GM18870 (cell line): Measurements from ENCODE around the gene BTBD16.

Source experiments
- ATAC-seq: cut with Tn5 transposase; IDR thresholded peaks from one replicate; pipeline ENCODE4 v1.9.1; 2021; ENCODE audit warnings: moderate library complexity; ENCODE audit not compliant: unreplicated experiment

The BTBD16 gene

DNA sequence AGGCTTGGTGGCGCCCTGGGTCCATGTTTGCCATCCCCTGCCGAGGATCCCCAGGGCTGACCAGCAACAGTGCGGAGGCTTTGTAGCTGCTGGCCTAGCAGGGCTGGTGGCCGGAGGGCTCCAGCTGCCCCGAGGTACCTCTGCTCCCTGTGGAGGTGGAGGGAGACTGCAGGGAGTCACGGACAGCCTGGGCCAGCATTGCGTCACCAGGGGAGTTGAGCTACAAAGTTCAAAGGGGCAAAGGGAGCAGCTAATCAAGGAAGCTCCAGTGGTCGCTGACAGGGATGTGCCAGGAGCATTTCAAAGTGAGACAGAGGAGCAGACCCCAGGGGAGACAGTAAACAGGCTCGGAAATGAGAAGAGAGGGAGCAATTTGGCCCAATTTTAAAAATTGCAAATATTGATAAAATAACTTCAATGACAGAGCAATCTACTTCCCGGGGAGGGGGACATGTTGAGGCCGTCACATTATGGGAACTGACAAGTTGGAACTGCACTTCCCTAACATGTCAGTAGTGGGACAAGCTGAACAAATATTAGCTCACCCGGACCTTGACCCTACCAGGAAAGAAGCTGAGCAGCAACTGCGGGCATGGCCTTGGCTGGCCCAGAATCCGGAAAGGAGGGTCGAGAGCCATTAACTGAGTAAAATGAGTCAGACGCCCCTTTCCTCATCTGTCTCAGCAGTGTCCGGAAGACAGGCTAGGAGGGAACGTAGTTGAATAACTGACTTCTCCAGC is 39.4 kb downstream of the BTBD16 start:
- no peak for ATAC-seq

DNA sequence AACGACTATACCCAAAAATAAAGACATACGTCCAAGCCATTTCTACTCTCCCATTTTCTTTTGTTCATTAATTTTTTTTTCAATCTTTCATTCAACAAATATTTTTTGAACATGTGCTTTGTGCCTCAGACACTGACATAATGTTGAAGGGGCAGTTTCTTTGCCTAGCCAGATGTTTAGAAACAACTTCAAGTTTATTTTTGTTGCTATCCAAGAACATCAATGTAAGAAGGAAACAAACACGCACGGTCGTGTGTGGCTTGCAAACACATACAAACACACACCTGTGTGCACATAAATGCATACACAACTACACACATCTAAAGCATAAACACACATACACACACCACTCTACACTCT is 39.9 kb downstream of the BTBD16 start:
- no peak for ATAC-seq

DNA sequence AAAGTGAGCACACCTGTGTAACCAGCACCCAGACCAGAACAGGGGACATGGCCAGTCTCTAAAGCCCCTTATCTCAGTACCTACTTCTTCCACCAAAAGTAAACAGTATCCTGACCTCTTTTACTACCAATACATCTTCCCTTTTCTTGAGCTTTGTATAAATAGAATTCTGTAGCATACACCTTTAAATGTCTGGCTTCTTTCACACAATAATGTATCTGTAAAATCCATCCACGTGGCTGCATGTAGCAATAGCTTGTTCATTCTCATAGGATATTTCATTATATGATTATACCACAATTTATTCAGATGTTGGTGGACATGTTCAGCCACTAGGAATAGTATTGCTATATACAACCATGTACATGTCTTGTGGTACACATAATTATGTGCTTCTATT is 40.6 kb downstream of the BTBD16 start:
- ATAC-seq, result no peak

DNA sequence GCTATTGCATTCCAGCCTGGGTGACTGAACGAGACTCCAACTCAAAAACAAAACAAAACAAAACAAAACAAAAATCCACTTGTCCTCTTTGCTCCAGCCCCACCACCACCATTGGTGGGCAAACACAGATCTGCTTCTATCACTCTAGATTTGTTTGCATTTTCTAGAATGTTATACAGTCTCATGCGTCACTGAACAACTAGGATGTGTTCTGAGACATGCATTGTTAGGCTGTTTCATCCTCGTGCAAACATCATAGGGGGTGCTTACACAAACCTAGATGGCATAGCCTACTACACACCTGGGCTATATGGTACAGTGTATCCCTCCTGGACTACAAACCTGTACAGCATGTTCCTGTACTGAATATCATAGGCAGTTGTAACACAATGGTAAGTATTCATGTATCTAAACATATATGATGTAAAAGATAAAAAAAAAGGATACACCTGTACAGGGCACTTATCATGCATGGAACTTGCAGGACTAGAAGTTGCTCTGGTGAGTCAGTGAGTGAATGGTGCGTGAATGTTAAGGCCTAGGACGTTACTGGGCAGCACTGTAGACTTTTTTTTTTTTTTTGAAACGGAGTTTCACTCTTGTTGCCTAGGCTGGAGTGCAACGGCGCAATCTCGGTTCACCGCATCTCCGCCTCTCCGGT is 45.3 kb downstream of the BTBD16 start:
- no peak for ATAC-seq

DNA sequence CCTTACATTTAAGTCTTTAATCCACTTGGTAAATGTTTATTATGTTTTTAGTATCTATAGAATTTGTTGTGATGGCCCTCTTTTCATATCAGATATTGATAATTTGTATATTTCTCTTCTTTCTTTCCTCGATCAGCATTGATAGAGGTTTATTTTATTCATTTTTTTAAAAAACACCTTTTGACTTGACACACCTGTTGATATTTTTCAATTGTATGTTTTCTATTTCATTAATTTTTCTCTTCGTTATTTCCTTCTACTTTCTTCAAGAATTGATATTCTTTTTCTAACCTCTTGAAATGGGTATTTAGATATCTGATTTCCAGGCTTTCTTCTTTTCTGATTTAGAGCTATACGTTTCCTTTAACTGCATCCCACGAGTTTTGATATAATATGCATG is 50.9 kb downstream of the BTBD16 start:
- ATAC-seq, result no peak

DNA sequence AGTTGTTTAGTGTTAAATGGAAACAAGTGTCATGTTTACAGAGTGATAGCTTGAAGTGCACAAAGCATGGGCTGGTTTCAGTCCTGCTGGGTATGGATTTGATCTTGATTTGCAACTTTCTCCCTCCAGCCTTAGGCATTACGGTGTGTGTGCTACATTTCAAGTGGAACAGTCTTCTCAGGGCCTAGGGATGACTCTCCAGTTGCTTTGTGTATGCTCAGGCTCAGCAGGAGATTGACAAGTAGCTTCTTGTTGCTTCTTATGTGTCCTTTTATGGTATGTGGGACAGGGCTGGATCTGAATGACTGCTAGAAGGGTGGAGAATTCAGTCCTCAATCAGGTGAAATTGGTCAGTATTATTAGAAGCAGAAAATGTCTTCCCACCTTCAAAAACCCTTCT is 52.1 kb downstream of the BTBD16 start:
- no peak for ATAC-seq

DNA sequence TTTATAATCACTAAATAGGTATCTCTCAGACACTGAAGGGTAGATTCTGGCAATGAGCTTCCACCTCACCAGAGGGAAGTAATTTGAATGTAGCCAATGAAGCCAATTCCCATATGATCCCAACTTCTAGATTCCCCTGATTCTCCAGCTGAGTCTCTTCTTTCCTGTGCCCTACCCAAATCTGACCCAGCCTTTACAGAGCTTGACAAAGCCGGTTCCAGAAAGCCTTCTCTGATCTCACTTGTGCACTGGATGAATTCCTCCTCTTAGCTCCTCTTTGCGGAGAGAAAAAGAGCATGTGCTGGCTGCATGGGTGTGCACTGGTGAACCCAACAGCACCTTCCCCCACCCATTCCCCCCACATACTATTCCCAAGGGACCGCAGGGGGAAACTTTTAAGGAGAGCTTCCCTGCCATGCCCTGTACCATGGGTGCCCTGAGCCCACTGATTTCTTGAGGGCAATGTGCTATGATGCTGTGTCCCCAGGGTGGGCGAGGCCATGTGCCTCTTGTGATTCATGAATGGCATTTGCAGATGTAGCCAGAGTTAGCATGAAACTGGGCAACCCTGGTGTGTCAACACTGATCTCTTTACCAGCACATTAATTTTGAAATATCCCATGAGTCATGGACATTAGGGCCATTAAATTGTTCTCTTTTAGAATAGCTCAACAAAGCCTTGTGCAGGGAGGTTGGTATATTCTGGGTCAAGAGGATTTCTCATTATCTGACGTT is 53.0 kb downstream of the BTBD16 start:
- ATAC-seq, result no peak

DNA sequence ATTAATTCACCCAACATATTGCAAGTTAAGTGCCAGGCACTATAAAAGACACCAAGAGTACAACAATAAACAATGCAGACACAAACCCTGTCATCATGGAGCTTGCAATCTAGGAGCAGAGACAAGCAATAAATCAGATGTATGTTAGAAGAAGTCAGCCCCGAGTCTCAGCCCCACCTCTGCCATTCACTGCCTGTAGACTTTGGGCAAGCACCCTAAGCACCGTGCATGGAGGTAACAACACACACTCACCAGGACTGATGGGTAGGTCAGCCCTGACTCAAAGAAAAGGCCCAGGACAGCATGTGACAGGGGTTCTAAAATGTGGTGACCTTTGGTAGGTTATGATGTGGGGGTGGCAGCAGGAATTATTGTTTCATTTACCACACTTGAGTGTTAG is 54.1 kb downstream of the BTBD16 start:
- ATAC-seq, result no peak

DNA sequence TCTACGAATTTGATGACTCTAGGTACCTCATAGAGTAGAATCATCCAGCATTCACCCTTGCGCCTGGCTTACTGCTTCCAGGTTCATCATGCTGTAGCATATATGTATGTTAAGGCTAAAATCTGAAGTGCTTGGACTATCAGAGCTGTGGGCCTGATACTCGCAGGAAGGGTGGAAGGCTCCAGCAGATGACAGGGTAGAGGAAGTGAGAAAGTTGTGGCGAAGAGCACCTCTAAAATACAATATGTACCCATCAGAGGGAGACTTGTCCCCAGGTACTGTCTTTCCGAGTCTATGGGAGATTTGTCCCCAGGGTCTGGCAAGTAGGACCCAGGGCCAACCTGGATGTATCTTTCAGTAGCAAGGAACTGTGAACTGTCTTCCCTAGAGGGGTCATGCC is 55.3 kb downstream of the BTBD16 start:
- ATAC-seq, result no peak

DNA sequence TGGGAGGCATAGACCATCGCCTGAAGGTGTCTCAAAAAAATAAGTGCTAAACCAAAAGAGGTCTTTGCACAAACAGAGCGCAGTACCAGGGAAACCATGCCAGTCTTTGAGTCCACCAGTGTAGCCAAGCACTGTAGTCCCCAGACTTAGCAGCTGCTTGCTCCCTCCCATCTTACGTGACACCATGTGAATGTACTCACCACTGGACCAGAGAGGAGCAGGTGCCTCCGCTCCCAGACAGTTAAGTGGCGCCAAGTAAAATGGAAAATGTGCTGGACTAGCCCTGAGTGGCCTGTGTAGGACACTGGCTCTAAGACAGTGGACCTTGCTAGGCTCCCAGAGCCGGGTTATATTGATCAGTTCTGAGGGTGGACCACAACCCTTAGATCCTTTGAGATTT is 55.7 kb downstream of the BTBD16 start:
- no peak for ATAC-seq

DNA sequence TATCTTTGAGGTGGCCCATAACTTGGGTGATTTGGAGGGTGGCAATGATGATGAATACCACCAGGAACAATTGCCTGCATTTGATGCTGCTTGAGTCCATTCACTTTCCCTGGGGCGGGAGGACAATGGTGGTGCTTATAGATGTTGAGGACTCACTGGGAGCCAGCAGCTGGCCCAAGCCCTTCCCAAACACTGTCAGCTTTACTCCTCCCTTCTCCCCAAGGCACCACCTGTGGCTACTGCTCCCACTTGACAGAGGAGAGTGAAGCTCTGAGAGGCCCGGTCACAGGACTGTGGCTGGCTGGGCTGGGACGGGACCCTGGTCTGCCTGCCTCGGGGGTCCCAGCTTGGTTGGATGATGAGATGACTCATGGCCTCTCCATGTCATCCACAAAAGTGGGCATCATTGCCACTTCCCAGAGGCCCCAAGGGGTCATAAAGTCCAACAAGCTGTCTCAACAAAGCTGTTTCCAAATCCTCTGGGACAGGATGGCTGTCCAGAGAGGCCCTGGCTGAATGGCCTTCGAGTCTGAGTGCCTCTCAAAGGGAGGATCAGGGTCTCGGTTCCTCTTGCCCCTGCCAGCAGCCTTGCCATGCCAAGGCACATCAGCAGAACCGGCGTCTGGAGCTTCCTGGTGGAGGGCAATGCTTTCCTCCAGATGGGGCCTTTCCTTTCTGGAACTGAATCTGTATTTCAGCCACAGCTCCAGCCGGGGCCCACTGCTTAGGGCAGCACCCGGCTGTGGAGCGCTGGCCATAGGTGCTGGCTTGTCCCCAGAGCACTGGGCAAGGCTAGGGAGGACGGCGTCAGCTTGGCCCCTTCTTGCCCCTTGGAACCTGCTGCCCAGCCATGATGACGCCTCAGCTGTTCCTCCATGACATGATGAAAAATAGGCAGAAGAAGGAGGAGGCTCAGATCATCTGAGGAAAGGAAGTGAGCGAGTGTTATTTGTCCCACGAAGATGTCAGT is 56.4 kb downstream of the BTBD16 start:
- ATAC-seq, result no peak

DNA sequence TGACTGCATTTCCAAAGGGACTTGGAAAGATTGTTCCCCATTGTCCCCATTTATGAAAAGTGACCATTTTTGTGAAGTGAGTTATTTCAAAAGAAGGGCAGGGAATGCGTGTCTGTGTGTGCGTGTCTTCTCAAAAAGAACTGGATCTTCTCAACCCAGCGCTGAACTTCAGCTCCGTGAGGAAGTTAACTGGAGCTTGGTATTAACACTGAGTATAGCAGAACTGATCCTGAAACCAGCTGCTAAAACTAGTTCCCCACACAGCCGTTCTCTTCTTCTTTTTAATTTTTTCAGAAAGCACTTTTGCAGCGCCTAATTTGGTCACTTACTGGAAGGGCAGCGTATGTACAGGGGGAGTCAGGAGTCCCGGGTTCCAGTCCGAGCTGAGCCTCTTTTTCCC is 57.6 kb downstream of the BTBD16 start:
- no peak for ATAC-seq

DNA sequence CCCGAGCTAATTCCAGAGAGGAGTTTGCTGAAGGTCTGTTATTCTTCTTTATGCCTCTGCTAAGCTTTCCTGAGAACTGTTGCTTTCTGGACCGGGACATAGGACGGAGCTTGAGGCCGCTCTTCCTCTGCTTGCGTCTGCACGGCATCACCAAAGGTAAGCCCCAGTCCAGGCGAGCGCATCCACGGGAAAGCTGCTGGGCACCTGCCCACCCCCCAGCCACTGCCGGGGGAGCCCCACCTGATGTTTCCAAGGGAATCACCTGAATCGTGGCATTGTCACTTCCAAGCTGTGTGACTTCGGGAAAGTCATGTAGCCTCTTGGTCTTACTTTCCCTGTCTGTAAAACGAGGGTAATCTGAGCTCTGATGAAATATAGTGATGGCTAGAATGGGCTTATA is 58.3 kb downstream of the BTBD16 start:
- no peak for ATAC-seq

DNA sequence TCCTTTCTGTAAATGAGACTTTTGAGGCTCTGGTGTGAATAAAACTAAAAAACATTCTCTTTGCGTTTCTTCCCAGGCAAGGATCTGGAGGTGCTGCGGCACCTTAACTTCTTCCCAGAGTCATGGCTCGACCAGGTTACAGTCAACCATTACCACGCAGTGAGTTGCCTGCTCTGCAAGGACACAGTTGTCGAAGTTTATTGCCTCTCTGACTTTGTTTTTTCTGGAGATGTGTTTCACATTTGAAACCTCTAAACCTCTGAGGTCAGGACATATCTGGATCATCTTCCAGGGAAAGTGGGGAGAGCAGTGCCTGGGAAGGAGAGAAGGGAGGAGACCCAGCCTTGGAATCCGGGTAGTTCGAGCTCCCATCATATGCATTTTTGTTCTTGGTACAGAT is 60.0 kb downstream of the BTBD16 start:
- ATAC-seq, result no peak

DNA sequence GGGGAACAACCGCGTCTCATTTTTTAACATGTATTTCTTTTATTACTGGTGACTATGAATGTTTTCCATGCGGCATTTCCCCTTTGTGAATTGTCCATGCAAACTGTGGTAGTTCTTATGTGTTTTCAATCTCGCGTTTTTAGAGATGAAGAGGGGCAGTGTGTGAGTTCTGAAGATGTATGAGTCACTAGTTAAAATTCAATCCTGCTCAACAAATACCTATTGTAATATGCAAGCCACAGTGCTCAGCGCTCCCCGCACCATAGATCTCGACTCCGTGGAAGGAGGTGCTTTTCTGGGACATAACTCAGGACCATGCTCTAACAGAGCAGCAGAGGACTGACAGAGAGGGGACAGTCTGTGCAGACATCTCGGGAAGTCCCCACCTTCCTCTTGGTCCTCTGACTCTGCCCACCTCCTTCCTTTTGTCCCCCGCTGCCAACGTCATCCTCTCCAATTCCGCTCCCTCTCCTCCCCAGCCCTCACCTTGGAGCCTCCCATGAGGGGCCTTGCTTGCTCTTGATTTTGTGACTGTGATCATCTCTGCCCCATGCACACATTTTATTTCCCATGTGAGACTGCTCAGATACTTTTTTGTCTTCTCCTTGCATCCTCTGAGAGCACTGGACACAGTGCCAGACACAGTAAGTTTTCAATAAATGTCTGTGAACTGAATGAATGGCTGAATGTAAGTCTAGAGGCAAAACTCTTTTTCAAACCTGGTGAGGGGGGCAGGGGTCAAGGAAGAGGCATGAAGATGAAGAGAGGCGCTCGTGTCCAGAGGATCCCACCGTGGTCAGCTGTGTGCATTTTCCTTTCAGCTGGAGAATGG is 60.7 kb downstream of the BTBD16 start:
- no peak for ATAC-seq

DNA sequence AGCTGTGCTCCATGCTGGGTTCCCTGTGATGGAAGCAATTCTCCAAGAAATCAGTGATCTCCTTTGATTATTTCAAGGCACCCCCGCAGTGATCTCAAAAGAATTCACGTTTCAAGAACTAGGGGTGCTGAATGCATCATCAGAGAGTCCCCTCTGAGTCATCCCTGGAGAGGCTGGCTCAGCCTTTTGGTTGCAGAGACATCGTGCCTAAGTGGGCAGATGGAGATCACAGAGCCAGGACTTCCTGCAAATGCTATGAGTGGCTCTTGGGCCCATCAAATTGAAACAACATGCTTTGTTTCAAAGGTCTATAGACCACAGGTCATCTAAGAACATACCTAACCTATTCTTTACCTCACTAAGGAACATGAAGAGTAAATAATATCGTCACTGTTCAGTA is 61.9 kb downstream of the BTBD16 start:
- ATAC-seq, result no peak

DNA sequence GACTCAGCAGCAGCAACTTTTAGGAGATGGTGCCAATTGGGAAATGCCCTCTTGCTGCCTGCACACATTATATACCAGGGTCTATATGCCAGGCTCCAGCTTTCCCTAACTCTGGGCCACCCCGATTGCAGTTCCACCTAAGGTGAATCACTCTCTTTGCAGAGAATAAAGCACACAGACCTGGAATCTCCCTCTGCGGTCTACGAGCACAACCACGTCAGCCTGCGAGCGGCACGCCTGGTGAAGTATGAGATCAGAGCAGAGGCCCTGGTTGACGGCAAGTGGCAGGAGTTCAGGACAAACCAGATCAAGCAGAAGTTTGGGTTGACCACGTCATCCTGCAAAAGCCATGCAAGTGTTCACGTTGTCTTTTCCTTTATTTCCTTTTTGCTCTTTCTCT is 65.2 kb downstream of the BTBD16 start:
- no peak for ATAC-seq

DNA sequence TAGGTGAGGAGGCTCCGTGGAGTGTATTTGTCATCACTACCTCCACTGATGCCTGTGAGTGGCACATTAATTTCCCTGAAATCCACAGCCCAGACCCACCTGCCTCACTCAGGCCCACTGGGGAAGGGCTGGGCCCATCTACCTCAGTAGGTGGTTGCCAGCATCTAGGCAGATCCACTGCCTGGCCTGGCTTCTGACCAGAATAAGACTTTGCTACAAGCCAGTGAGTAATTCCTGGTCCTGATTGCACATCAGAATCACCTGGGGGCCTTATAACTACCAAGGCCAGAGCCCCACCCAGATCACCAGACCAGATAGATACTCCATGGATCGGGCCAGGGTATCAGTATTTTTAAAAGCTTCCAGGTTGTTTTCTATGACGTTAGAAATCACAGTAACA is 65.9 kb downstream of the BTBD16 start:
- no peak for ATAC-seq

DNA sequence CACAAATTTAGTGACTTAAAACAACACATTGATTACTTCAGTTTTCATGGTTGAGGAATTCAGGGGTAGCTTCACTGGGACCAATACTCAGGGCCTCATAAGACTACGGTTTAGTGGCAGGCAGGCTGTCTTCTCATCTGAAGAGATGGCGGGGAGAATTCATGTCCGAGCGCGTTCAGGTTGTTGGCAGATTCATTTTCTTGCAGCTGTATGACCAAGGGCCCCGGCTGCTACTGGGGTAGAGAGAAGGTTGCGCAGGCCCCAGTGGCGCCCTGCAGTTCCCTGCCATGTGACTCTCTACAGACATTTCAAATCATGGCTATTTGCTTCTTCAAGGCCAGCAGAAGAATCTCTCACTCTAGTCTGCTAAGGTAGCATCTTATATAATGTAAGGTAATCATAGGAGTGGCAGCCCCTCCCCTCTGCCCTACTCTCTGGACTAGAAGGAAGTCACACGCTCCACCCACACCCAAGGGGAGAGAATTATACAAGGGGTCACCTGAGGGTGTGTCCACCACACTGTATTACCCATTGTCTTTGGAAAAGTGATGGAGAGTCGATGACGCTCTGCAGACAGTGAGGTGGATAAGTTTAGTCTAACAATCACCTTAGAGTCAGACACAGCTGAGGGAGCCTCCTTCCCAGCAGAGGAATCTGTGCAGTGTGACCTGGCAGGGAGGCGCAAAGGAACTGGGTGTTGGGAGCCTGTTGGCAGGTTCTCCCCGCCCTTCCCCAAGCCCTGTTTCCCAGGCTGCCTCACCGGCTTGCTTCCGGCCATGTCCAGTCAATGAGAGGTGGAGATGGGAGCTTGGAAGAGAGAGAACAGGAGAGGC is 67.7 kb downstream of the BTBD16 start:
- no peak for ATAC-seq
